Activated T-cell treated with anti-CD3 and anti-CD28 coated beads, Interleukin-2, amount 50 U/mL, for 72 hours (primary cell): ENCODE data around the gene FHL1. TPM values are rescaled to one million over a fixed set of nuclear protein-coding genes. Genes with fewer than 3 reads are reported as not detected.

ENCODE experiments used
- ATAC-seq, 2 donors: fragments of 150-1000 bp; cut with Tn5 transposase; replicated peaks in 1 of 2; 2 replicates each; pipeline ENCODE4 v1.10.0; 2021; ENCODE audit warnings: moderate library complexity in 2 of 2, mild to moderate bottlenecking in 1 of 2
- DNase-seq, 2 donors: peaks; one replicate each; pipeline ENCODE4 v3.0.0; 2021 to 2022; ENCODE audit warnings: mixed read lengths in 1 of 2
- H3K27ac Mint-ChIP-seq: one replicate; pipeline ENCODE4 v1.8.0; 2022; ENCODE audit warnings: mild to moderate bottlenecking, moderate library complexity, mixed read lengths
- H3K27me3 Mint-ChIP-seq: one replicate; pipeline ENCODE4 v1.8.0; 2022; ENCODE audit warnings: low read depth, mixed read lengths
- H3K36me3 Mint-ChIP-seq, 2 donors: one replicate each; pipeline ENCODE4 v1.8.0; 2022; ENCODE audit warnings: mixed read lengths in 2 of 2, mild to moderate bottlenecking in 1 of 2; ENCODE audit not compliant: insufficient read depth in 2 of 2
- H3K4me1 Mint-ChIP-seq: one replicate; pipeline ENCODE4 v1.8.0; 2022; ENCODE audit warnings: low read depth, mixed read lengths
- H3K4me3 Mint-ChIP-seq, 2 donors: one replicate each; pipeline ENCODE4 v1.8.0; 2022; ENCODE audit warnings: mild to moderate bottlenecking in 2 of 2, mixed read lengths in 2 of 2, moderate library complexity in 2 of 2
- H3K9me3 Mint-ChIP-seq, 2 donors: one replicate each; pipeline ENCODE4 v1.8.0; 2022; ENCODE audit warnings: mixed read lengths in 2 of 2
- total RNA-seq, 2 donors: library from RNA; stranded (reverse); gene quantifications; one replicate each; pipeline ENCODE4 v1.2.3, GENCODE V29; 2022

Gene FHL1
- total RNA-seq, 2 donors from 2014 or later, result 15.7 to 18.7 TPM

- Mint-ChIP-seq H3K36me3 (no peaks in the 10 kb centered on the region), H3K4me3 (no peak overlapping the region), H3K4me1 (peaks cover under 1% of the 10 kb centered on the region), H3K9me3 (no peaks in the 10 kb centered on the region), H3K27me3 (peaks cover 7% of the 10 kb centered on the region), H3K27ac (no peak overlapping the region)
- no peak for DNase-seq
- no peak for ATAC-seq
Measured at GRCh38 chrX:136210243-136210642, 62.9 kb downstream of the FHL1 start.

DNA sequence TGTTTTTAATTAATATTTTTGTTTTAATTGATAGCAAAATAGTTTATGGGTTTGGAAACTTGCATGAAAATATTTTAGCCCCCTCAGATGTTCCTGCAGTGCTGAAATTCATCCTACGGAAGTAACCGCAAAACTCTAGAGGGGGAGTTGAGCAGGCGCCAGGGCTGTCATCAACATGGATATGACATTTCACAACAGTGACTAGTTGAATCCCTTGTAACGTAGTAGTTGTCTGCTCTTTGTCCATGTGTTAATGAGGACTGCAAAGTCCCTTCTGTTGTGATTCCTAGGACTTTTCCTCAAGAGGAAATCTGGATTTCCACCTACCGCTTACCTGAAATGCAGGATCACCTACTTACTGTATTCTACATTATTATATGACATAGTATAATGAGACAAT, 63.5 kb downstream of the FHL1 start:
- DNase-seq (no peak), ATAC-seq (no peak)
- Mint-ChIP-seq H3K36me3 (no peaks in the 10 kb centered on the region), H3K27me3 (peaks cover 7% of the 10 kb centered on the region), H3K4me1 (no peaks in the 10 kb centered on the region), H3K9me3 (no peaks in the 10 kb centered on the region), H3K4me3 (no peak overlapping the region), H3K27ac (no peak overlapping the region)

GRCh38 chrX:136211766-136212556, 64.6 kb downstream of the FHL1 start:
- DNase-seq (no peak), ATAC-seq (no peak)
- Mint-ChIP-seq H3K4me3 (no peak overlapping the region), H3K27me3 (peaks cover 7% of the 10 kb centered on the region), H3K4me1 (no peaks in the 10 kb centered on the region), H3K27ac (no peak overlapping the region), H3K9me3 (no peaks in the 10 kb centered on the region), H3K36me3 (no peaks in the 10 kb centered on the region)

DNA sequence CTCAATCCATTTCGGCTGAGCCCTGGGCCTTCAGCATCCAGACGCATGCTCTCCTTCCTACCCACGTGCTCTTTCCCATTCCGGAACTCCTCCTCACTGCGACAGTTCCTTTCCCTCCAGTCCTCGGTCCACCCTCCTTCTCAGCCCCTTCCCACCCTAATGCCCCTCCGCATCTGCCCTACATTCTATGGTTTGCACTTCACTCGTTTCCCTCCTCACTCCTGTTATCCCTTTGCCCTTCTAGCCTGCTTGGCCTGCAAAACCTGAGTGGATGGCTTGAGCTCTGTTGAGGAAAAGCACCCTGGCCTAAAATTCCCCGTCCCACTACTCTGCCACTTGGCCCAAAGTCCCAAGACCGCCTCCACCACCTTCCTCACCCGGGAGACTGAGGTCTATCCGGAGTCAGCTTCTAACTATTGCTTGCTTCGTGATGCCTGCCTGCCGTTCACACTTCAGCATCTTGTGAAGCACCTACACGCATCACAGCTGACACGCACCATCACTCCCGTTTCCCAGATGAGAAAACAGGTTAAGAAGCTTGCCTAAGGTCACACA, 65.3 kb downstream of the FHL1 start:
- no peak overlapping the region for H3K4me3 Mint-ChIP-seq

DNA sequence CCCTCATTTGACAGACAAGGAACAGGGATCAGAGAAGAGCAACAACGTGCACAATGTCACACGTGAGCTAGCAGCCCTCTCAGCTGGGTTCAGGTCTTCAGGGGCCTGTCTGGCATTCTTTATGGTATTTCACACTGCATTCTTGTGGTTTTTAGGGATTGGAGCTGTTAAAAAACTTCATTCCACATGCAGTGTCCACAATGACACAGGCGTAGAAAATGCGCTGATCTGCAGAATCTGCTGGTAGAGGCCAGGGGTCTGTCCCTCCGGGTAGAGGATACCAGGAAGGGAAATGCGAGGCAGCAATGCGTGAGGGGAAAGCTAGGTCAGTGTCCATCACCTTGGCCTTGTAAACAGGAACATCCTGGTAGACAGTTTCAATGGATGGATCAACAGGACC, 67.2 kb downstream of the FHL1 start:
- no peak for DNase-seq
- Mint-ChIP-seq H3K9me3 (no peaks in the 10 kb centered on the region), H3K4me3 (no peak overlapping the region), H3K4me1 (no peaks in the 10 kb centered on the region), H3K27ac (no peak overlapping the region), H3K27me3 (peaks cover 7% of the 10 kb centered on the region), H3K36me3 (no peaks in the 10 kb centered on the region)
- no peak for ATAC-seq

More for the DNA sequence above, 65.3 kb downstream of the FHL1 start:
- Mint-ChIP-seq H3K27me3 (peaks cover 7% of the 10 kb centered on the region), H3K9me3 (no peaks in the 10 kb centered on the region), H3K27ac (no peak overlapping the region), H3K36me3 (no peaks in the 10 kb centered on the region), H3K4me1 (no peaks in the 10 kb centered on the region)
- no peak for DNase-seq
- no peak for ATAC-seq

GRCh38 chrX:136215559-136215958, 68.2 kb downstream of the FHL1 start:
- no peaks in the 10 kb centered on the region for H3K4me1 Mint-ChIP-seq
- H3K27me3 Mint-ChIP-seq, result no peaks in the 10 kb centered on the region

GRCh38 chrX:136219893-136220292, 72.6 kb downstream of the FHL1 start:
- Mint-ChIP-seq H3K9me3 (no peaks in the 10 kb centered on the region), H3K36me3 (peaks cover 3 to 5% of the 10 kb centered on the region in 2 donors), H3K4me3 (no peak overlapping the region), H3K27me3 (peaks cover 7% of the 10 kb centered on the region), H3K27ac (no peak overlapping the region), H3K4me1 (no peaks in the 10 kb centered on the region)
- DNase-seq (no peak), ATAC-seq (no peak)

More at GRCh38 chrX:136215559-136215958, 68.2 kb downstream of the FHL1 start:
- H3K36me3 Mint-ChIP-seq, result no peaks in the 10 kb centered on the region
- H3K27ac Mint-ChIP-seq, result no peak overlapping the region
- no peak for DNase-seq
- H3K4me3 Mint-ChIP-seq, result no peak overlapping the region
- H3K9me3 Mint-ChIP-seq, result no peaks in the 10 kb centered on the region
- no peak for ATAC-seq

DNA sequence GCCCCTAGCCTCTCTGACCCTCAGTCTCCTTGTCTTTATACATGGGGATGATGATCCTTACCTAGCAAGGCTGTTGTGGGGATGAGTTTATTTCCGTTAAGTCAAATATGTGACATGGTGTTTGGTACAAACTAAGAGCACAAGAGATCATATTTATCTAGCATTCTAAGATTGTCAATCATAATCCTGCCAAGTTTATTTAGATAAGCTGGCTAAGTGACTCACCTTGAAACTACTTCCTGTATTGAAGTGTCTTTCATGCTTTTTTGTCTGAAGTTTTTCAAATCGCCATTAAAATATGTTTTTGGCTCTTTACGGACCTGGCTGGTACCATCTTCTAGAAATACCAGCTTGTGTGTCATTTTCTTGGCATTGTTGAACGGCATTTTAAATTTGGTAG, 73.2 kb downstream of the FHL1 start:
- Mint-ChIP-seq H3K27me3 (peaks cover 7% of the 10 kb centered on the region), H3K9me3 (no peaks in the 10 kb centered on the region), H3K36me3 (peaks cover 5 to 8% of the 10 kb centered on the region in 2 donors), H3K4me3 (no peak overlapping the region), H3K27ac (no peak overlapping the region), H3K4me1 (no peaks in the 10 kb centered on the region)
- no peak for ATAC-seq
- DNase-seq, result no peak

GRCh38 chrX:136220951-136221350, 73.6 kb downstream of the FHL1 start:
- Mint-ChIP-seq H3K4me3 (no peak overlapping the region), H3K27me3 (peaks cover 7% of the 10 kb centered on the region), H3K27ac (no peak overlapping the region), H3K9me3 (no peaks in the 10 kb centered on the region), H3K36me3 (peaks cover 5 to 8% of the 10 kb centered on the region in 2 donors), H3K4me1 (no peaks in the 10 kb centered on the region)
- ATAC-seq (no peak), DNase-seq (no peak)

DNA sequence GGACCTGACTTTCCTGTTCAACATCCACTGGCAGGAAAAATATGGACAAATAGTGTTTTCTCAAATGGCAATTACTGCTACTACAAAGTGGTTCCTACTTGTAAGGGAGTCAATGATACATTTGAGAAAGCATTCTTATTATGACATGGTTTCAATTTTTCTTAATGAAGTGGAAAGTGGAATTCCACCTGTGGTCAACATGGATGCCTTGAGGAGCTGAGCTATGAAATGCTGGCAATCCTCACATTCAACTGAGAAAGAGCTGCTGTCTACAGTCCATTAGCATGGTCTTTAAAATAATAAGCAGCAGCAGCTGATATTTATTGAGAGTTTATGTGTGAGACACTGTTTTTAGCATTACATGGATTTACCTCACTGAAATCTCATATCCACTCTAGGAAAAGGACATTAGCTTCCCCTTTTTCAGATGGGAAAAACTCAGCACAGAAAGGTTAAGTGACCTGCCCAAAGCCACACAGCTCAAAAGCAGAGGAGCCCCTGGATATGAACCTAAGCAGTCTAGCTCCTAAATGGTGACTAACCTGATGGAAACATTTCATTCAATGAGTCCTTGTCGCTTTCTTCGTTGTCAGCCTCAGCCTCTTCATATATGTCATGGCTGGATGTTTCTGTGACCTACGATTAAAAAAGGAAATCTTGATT, 74.6 kb downstream of the FHL1 start:
- peaks cover 8% of the 10 kb centered on the region for H3K27me3 Mint-ChIP-seq
- peaks cover 5 to 8% of the 10 kb centered on the region in 2 donors for H3K36me3 Mint-ChIP-seq
- ATAC-seq (no peak), DNase-seq (no peak)
- no peak overlapping the region for H3K4me3 Mint-ChIP-seq
- H3K9me3 Mint-ChIP-seq, result no peaks in the 10 kb centered on the region
- no peaks in the 10 kb centered on the region for H3K4me1 Mint-ChIP-seq
- no peak overlapping the region for H3K27ac Mint-ChIP-seq

DNA sequence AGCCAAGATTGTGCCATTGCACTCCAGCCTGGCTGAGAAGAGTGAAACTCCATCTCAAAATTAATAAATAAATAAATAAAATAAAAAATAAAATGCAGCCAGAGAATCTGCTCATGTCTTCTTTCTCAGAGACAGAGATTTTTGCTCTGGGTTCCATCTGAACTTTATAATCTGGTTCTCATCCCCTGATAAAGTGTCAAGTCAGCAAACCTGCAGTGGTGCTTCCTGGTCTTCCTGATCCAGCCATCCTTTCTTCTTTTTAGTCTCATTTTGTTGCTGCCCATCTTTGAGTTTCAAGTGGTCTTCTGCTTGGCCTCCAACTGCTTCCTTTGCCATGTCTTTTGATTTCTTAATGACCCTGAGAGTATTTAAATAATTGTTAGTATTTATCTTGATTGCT, 79.7 kb downstream of the FHL1 start:
- no peak for ATAC-seq
- H3K4me3 Mint-ChIP-seq, result no peak overlapping the region
- H3K4me1 Mint-ChIP-seq, result peaks cover 20% of the 10 kb centered on the region
- H3K27ac Mint-ChIP-seq, result no peak overlapping the region
- peaks cover 15% of the 10 kb centered on the region for H3K27me3 Mint-ChIP-seq
- H3K36me3 Mint-ChIP-seq, result peaks cover 6 to 14% of the 10 kb centered on the region in 2 donors
- H3K9me3 Mint-ChIP-seq, result no peaks in the 10 kb centered on the region
- DNase-seq, result no peak

DNA sequence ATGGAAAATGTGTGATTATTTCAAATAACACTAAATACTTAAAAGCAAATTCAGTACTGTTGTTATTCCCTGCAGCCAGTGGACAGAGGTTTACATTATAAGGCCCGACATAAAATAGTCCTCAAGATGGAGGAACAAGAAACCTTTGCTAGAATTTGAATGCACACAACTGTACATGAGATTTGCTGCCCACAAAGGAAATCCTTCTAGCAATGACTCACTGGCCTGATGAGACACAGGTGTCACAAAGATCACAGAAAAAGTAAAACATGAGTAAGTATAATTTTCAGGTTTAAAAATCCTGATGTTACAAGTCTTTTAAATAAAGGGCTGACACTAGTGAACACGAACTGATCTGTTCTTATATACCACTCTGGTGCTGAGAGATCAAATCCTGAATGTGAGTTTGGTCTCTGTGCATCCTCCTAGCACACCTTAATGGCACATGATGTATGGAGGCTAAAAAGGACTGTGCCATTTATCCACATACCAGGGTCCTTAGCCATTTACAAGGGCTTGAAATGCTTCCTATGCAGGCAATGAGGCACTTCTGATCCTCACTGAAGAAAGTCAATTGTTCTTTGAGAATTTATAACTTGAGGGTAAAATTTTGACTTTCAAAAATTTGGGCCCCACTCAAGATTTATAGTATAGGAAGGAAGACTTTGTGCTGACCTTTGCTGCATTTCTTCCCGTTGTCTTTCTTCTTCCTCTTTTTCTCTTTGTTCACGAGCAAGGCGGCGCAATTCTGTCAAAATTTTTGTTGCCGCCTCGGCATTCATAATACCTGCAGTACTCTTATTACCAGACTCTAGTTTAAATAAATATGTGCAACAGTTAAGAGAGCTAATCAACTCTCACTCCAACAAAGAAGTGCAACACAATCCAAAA, 80.9 kb downstream of the FHL1 start:
- ATAC-seq, result peak; percentile 86 to 91
- H3K9me3 Mint-ChIP-seq, result no peaks in the 10 kb centered on the region
- peak overlapping the region in 1 of 2 donors; percentile 40 for H3K4me3 Mint-ChIP-seq
- peak; percentile 6 to 17 for DNase-seq
- H3K4me1 Mint-ChIP-seq, result peaks cover 20% of the 10 kb centered on the region
- H3K27ac Mint-ChIP-seq, result peak overlapping the region; percentile 73
- H3K27me3 Mint-ChIP-seq, result peaks cover 15% of the 10 kb centered on the region
- H3K36me3 Mint-ChIP-seq, result peaks cover 6 to 14% of the 10 kb centered on the region in 2 donors

DNA sequence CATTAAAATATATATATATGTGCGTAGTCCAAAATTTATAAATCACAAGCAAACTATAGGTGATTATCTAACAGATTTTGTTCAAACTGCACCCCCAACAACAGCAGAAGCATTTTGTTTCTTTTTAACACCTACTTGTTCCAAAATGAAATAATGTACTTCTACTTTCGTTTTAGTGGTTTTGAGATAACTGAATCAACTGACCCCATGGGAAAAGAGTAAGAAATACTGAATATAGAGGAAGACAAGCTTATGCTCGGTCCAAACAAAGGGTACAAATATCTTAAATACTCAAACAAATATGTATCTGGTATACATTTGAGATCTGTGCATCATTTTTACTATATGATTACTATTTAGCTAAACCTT, 81.5 kb downstream of the FHL1 start:
- ATAC-seq (no peak), DNase-seq (no peak)
- Mint-ChIP-seq H3K36me3 (peaks cover 6 to 14% of the 10 kb centered on the region in 2 donors), H3K27me3 (peaks cover 15% of the 10 kb centered on the region), H3K4me3 (peak overlapping the region in 1 of 2 donors; percentile 29), H3K27ac (peak overlapping the region; percentile 73), H3K9me3 (no peaks in the 10 kb centered on the region), H3K4me1 (peaks cover 20% of the 10 kb centered on the region)
